MM.1S (cell line): ENCODE data around the gene ARRDC3.

Experiments used
- CTCF ChIP-seq: fragments of 300-600 bp; sonication (generic); IDR thresholded peaks from 2 replicates; pipeline ENCODE4 v1.5.1; 2016; ENCODE audit warnings: antibody characterized with exemption, low read length, mixed read lengths
- EZH2 ChIP-seq: fragments of 300-600 bp; sonication (generic); optimal IDR thresholded peaks from 2 replicates; pipeline ENCODE3; 2017; ENCODE audit warnings: low read depth, mild to moderate bottlenecking, antibody characterized with exemption, low read length, mixed read lengths
- EZH2phosphoT487 ChIP-seq: fragments of 300-600 bp; sonication (generic); IDR thresholded peaks from 2 replicates; pipeline ENCODE4 v1.6.1; 2018; ENCODE audit warnings: antibody characterized with exemption, low read length

- TF ChIP-seq CTCF (peak; percentile 60), EZH2phosphoT487 (no peak), EZH2 (no peak)
Measured at GRCh38 chr5:91419571-91420537, 36.7 kb upstream of the ARRDC3 start.
